Neutrophil (primary cell): Measurements from ENCODE around the gene CHCHD6.

ENCODE experiments used
- H3K27ac ChIP-seq: fragments of 200-600 bp; sonication (generic); 2 replicates; pipeline ENCODE4 v1.5.1; 2016; ENCODE audit warnings: mild to moderate bottlenecking, moderate library complexity
- H3K27me3 ChIP-seq: fragments of 200-600 bp; sonication (generic); 2 replicates; pipeline ENCODE4 v1.6.0; 2016; ENCODE audit warnings: mild to moderate bottlenecking
- H3K36me3 ChIP-seq: fragments of 200-600 bp; sonication (generic); 2 replicates; pipeline ENCODE4 v1.5.1; 2017
- H3K4me1 ChIP-seq, 2 experiments: fragments of 200-600 bp in 1 of 2; sonication (generic) in 1 of 2; 1 replicate in 1 of 2; 2 replicates in 1 of 2; pipeline versions ENCODE4 v1.5.1 to v1.6.1; 2013 to 2016; ENCODE audit warnings: low read depth in 1 of 2, low read length in 1 of 2, mild to moderate bottlenecking in 1 of 2, moderate library complexity in 1 of 2; ENCODE audit not compliant: control insufficient read depth in 1 of 2, insufficient read depth in 1 of 2
- H3K4me3 ChIP-seq, 2 experiments: fragments of 200-600 bp in 1 of 2; sonication (generic) in 1 of 2; 1 replicate in 1 of 2; 2 replicates in 1 of 2; pipeline ENCODE4 v1.5.1; 2013 to 2016; ENCODE audit warnings: low read depth in 1 of 2, low read length in 1 of 2, mild to moderate bottlenecking in 1 of 2, moderate library complexity in 1 of 2
- H3K9me3 ChIP-seq: fragments of 200-600 bp; sonication (generic); 2 replicates; pipeline ENCODE4 v1.5.1; 2016
- TF ChIP-seq, protein P1 (sequence below): fragments of 200-600 bp; sonication (generic); IDR thresholded peaks from 2 replicates; pipeline ENCODE4 v1.5.1; 2016; ENCODE audit warnings: antibody characterized with exemption

Gene CHCHD6

DNA sequence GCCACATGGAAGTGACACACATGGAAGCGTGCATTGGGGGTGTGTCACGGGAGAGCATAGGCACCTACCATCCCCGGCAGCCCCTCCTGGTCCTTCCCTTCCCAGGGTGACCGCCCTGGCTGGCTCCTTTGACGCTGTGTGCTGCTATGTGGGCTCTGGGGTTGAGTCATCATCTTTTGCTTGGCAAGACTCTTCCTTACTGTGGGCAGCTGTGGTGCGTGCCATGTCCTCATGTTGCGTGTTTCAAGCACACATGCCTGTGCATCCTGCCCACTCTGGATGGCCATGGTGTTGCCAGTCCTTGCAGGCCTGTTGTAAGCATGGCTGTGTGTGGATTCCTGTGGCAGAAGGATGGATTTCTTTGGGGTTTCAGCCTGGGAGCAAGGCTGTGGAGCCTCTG is 292.9 kb downstream of the CHCHD6 start:
- Histone ChIP-seq H3K9me3 (no peaks in the 10 kb centered on the region), H3K27me3 (no peaks in the 10 kb centered on the region), H3K4me1 (no peaks in the 10 kb centered on the region), H3K36me3 (no peaks in the 10 kb centered on the region), H3K27ac (no peak overlapping the region), H3K4me3 (no peak overlapping the region)
- TF ChIP-seq, protein P1, sequence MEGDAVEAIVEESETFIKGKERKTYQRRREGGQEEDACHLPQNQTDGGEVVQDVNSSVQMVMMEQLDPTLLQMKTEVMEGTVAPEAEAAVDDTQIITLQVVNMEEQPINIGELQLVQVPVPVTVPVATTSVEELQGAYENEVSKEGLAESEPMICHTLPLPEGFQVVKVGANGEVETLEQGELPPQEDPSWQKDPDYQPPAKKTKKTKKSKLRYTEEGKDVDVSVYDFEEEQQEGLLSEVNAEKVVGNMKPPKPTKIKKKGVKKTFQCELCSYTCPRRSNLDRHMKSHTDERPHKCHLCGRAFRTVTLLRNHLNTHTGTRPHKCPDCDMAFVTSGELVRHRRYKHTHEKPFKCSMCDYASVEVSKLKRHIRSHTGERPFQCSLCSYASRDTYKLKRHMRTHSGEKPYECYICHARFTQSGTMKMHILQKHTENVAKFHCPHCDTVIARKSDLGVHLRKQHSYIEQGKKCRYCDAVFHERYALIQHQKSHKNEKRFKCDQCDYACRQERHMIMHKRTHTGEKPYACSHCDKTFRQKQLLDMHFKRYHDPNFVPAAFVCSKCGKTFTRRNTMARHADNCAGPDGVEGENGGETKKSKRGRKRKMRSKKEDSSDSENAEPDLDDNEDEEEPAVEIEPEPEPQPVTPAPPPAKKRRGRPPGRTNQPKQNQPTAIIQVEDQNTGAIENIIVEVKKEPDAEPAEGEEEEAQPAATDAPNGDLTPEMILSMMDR, result no peak

DNA sequence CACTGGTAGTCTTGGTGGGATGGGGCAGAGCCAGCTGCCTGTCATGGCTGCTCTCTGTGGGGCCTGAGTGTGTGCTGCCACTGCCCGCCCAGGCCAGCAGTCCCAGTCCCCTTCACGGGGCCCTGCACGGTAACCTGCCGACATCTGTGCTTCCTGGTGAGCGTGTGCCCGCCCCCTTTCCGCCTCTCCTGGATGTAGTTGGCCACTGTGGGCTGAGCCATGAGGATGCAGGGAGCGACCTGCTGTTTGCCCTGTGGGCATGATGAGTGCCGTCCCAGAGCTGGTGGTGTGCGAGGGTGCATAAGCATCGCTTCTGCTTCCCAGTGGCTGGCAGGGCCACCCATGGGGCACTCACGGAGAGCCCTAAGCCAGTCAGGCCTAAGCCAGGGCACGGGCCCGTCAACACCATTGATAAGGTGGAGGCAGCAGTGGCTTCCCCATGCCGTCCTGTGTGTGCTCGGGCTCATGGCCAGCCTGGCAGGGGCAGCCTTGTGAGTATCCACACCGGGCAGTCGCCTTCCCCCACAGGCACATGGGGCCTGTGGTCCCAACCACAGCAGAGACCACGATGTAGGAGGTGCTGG is 293.5 kb downstream of the CHCHD6 start:
- no peak overlapping the region for H3K4me3 ChIP-seq
- H3K4me1 ChIP-seq, result no peaks in the 10 kb centered on the region
- no peaks in the 10 kb centered on the region for H3K27me3 ChIP-seq
- H3K27ac ChIP-seq, result no peak overlapping the region
- no peaks in the 10 kb centered on the region for H3K36me3 ChIP-seq
- TF ChIP-seq, protein P1, result no peak
- H3K9me3 ChIP-seq, result no peaks in the 10 kb centered on the region

DNA sequence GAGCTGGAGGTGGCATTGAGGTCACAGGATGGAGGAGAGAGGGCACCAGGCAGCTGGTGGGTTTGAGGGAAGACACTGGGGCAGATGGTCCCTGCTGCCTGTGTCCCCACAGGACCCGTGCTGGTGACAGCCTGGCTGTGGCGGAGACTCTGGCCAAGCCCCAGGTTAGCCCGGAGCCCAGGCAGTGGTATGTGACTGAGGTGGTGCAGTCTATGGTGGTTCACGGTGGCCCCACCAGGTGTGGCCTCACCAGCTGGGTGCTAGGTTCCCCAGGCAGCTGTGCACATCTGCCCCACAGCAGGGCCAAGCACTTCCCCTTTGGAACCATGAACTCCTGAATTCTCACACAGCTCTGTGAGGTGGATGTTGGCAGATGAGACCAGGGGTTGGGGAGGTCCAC is 294.3 kb downstream of the CHCHD6 start:
- no peak overlapping the region for H3K27ac ChIP-seq

DNA sequence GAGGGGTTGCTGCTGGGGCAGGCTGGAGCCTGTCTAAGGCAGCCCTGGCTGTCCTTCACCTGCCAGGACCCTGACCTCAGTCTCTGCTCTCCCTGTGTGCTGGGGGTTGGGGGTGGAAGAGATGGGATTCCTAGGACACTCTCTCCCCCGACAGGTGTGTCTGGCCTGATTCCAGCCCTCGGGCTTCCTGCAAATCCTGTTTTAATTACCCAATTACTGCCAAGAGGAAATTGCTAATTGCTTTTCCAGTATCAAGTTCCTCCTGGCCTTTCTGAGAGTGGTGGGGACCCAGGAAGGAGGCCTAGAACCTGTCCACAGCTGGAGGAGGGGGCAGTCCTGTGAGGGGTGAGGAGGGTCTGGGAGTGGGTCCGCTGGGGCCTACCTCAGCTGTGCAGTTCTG is 294.7 kb downstream of the CHCHD6 start:
- H3K36me3 ChIP-seq, result no peaks in the 10 kb centered on the region
- no peak overlapping the region for H3K27ac ChIP-seq
- no peaks in the 10 kb centered on the region for H3K9me3 ChIP-seq
- no peak overlapping the region for H3K4me3 ChIP-seq
- no peaks in the 10 kb centered on the region for H3K27me3 ChIP-seq
- H3K4me1 ChIP-seq, result no peaks in the 10 kb centered on the region
- TF ChIP-seq, protein P1, result no peak

More for the DNA sequence above, 294.3 kb downstream of the CHCHD6 start:
- Histone ChIP-seq H3K27me3 (no peaks in the 10 kb centered on the region), H3K4me1 (no peaks in the 10 kb centered on the region), H3K36me3 (no peaks in the 10 kb centered on the region), H3K4me3 (no peak overlapping the region), H3K9me3 (no peaks in the 10 kb centered on the region)
- TF ChIP-seq, protein P1, result no peak

DNA sequence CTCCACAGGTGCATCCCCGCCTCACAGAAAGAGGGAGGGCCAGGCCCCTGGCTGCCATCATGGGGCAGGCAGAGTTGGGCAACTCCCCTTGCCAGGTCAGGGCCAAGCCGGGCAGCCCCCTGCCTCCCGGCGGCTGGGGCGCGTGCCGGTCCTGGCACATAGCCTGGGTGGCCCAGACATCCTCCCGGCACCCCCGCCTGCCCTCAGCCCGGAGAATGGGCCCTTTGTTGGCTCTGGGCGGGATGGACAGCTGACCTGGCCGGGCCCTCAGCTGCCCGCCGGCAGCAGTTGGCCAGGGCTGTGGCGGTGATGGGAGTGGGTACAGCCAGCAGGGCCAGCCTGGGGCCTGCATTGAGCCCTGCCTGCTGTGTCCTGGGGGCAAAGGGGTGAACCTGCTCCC is 295.3 kb downstream of the CHCHD6 start:
- H3K4me3 ChIP-seq, result no peak overlapping the region
- TF ChIP-seq, protein P1, result no peak
- no peaks in the 10 kb centered on the region for H3K4me1 ChIP-seq
- H3K27me3 ChIP-seq, result no peaks in the 10 kb centered on the region
- H3K27ac ChIP-seq, result no peak overlapping the region
- no peaks in the 10 kb centered on the region for H3K9me3 ChIP-seq
- no peaks in the 10 kb centered on the region for H3K36me3 ChIP-seq

DNA sequence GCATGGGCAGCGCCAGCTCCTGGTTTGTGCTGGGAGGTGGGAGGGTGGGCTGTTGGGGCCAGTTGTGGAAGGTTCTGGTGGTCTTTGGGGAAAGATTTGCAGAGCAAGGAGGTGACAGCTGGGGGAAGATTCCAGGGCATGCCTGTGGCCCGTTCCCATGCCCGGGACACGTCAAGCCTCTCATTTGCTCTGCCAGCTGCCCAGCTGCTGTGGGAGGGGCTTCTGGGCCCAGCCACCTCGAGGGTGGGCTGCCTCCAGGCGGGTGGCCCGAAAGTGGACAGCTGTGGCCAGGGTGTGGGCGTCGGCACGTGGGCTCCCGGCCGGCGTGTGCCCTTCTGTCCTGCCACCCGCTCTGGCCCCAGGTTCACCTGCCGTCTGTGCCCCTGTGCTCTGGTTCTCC is 296.1 kb downstream of the CHCHD6 start:
- H3K27me3 ChIP-seq, result no peaks in the 10 kb centered on the region
- no peaks in the 10 kb centered on the region for H3K36me3 ChIP-seq
- no peak overlapping the region for H3K27ac ChIP-seq
- H3K4me1 ChIP-seq, result no peaks in the 10 kb centered on the region
- H3K4me3 ChIP-seq, result no peak overlapping the region
- TF ChIP-seq, protein P1, result no peak
- no peaks in the 10 kb centered on the region for H3K9me3 ChIP-seq
